ENCODE data around the gene PRRT2. TPM values are rescaled to one million over a fixed set of nuclear protein-coding genes. Genes with fewer than 3 reads are reported as not detected.

PRRT2 gene
- total RNA-seq, 4 donors from 2014 or later = 1.1 to 3.6 (median 1.4) TPM; not detected in 1

DNA sequence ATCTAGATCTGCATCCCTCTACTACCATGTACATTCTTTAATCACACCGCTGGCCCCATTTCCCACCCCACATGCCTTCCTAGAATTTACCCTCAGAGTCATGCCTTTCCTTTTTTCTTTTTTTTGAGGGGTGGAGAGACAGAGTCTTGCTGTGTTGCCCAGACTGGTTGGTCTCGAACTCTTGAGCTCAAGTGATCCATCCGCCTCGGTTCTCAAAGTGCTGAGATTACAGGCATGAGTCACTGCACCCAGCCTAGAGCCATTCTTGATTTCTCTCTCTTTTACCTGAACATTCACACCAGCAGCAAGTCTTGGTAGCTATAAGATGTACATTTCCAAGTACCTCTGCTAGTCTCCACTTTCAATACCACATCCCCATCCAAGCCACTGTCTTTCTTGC lies 6.1 kb downstream of the PRRT2 start:
- 74 to 82% methylated on average over 4 of the region's 4 CpGs for WGBS, 2 donors
- DNase-seq (ENCODE audit: low spot score in 2 of 2) = no peak
- H3K4me3 ChIP-seq (ENCODE audit: low read depth, poor library complexity, severe bottlenecking) = no peak overlapping the region
- intact Hi-C loops (cut with DNase I; ENCODE audit: low total_unique reads) = no loop called here
- TF ChIP-seq POLR2A (IDR thresholded peaks at IDR 0.05) = no peak
- TF ChIP-seq, protein P1, sequence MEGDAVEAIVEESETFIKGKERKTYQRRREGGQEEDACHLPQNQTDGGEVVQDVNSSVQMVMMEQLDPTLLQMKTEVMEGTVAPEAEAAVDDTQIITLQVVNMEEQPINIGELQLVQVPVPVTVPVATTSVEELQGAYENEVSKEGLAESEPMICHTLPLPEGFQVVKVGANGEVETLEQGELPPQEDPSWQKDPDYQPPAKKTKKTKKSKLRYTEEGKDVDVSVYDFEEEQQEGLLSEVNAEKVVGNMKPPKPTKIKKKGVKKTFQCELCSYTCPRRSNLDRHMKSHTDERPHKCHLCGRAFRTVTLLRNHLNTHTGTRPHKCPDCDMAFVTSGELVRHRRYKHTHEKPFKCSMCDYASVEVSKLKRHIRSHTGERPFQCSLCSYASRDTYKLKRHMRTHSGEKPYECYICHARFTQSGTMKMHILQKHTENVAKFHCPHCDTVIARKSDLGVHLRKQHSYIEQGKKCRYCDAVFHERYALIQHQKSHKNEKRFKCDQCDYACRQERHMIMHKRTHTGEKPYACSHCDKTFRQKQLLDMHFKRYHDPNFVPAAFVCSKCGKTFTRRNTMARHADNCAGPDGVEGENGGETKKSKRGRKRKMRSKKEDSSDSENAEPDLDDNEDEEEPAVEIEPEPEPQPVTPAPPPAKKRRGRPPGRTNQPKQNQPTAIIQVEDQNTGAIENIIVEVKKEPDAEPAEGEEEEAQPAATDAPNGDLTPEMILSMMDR (IDR thresholded peaks at IDR 0.05) = no peak

DNA sequence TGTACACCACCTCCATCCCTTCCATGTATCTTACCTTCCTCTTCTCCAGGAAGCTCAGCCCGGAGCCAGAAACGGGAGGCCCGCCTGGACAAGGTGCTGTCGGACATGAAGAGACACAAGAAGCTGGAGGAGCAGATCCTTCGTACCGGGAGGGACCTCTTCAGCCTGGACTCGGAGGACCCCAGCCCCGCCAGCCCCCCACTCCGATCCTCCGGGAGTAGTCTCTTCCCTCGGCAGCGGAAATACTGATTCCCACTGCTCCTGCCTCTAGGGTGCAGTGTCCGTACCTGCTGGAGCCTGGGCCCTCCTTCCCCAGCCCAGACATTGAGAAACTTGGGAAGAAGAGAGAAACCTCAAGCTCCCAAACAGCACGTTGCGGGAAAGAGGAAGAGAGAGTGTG lies 7.5 kb downstream of the PRRT2 start:
- TF ChIP-seq, protein P1 (IDR thresholded peaks at IDR 0.05) = no peak
- TF ChIP-seq POLR2A (IDR thresholded peaks at IDR 0.05) = no peak
- 56 to 60% methylated on average over 15 of the region's 15 CpGs for WGBS, 2 donors
- intact Hi-C loops (cut with DNase I; ENCODE audit: low total_unique reads) = no loop called here
- no peak overlapping the region for H3K4me3 ChIP-seq (ENCODE audit: low read depth, poor library complexity, severe bottlenecking)
- no peak for DNase-seq (ENCODE audit: low spot score in 2 of 2)

DNA sequence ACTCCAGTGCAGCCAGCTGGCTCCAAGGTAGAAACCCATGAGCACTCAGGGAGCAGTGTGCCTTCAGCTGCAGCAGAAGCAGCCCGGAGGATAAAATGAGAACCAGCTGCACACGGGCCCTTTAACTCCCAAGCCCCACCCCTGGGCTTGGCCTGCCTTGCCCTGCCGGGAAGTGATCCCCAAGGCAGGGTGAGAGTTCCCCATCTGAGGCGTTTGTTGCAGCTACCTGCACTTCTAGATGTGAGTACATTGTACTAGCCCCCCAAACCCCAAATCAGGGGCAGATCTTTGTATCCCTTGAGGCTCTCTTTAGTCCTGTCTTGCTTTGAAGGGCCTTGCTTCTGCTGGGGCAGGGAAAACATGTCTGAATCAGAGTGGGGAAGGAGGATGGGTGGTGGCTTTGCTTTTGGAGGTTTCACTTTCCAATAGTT lies 8.3 kb downstream of the PRRT2 start, which contains the start of gene MVP:
Gene MVP, plus strand, starts transcription at position 192 of the 431 bp plus-strand sequence. CDS start 10,088 bp downstream, outside the sequence.
- peak within 1 kb of the TSS; percentile 54 for H3K4me3 ChIP-seq (ENCODE audit: low read depth, poor library complexity, severe bottlenecking)
- DNase-seq (ENCODE audit: low spot score in 2 of 2) = no peak
- intact Hi-C loops (cut with DNase I; ENCODE audit: low total_unique reads) = no loop called here
- TF ChIP-seq, protein P1 (IDR thresholded peaks at IDR 0.05) = no peak
- no peak for TF ChIP-seq POLR2A (IDR thresholded peaks at IDR 0.05)
- WGBS, 2 donors = 2 to 3% methylated on average over 4 of the region's 4 CpGs

DNA sequence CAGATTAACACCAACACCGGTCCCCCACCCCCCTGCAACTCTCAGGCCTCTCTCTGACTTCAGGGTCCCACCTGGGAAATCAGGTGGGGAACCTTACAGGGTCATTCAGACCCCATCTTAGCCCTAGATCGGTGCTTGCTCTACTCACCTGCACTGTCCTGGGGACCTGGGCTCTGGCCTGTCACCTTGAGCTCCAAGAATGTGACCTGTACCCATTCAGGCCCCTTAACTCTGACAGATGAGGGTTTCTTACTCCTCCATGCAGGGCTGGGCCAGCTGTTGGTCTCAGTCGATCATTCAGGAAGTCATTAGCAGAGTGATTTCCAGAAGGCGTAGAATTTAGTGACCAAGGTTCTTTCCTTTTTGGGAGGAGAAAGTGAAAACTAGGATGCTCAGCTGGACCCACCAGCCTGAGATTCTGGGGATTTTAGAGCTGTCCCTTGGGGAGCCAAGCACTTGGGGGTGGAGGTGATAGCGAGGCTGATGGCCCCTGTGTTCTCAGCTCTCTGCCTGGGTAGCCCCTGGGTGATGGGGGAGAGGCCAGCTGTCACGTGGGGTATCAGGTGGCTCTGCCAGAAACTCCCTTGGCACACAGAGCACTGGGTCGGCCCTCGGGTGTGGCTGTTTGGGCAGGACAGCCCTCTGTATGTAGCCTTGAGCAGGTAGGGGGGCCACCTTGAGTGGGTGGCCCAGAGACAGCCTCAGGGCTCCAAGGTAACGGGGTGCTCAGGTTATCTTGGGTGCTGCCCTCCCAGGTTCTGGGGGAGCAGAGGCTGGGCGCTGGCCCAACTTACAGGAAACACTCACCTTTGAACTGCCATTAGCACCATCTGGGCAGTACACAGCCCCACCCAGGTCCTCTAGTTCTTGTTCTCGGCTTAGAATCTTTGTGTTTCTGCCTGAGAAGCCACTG lies 9.0 kb downstream of the PRRT2 start:
- DNase-seq (ENCODE audit: low spot score in 2 of 2) = no peak
- TF ChIP-seq POLR2A (IDR thresholded peaks at IDR 0.05) = no peak
- TF ChIP-seq, protein P1 (IDR thresholded peaks at IDR 0.05) = no peak
- intact Hi-C loops (cut with DNase I; ENCODE audit: low total_unique reads) = no loop called here
- peak overlapping the region; percentile 54 for H3K4me3 ChIP-seq (ENCODE audit: low read depth, poor library complexity, severe bottlenecking)
- WGBS, 2 donors = 11 to 12% methylated on average over 9 to 11 of the region's 11 CpGs

DNA sequence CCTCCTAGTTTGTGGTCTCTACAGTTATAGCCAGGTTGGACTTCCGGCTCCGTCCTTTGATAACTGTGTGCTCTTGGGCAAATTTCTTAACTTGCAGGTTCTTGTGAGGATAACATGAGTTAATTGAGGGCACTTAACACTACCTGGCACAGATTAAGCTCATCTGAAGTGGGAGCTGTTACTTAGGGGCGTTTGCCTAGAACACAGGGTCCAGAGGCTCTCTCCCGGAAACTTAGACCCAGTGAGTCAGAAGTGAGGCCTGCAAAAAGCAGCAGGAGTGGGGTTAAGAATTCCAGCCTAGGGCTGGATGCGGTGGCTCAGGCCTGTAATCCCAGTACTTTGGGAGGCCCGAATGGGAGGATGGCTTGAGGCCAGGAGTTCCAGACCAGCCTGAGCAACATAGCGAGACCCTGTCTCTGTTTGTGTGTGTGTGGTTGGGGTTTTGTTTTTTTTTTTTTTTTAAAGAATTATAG lies 9.7 kb downstream of the PRRT2 start:
- TF ChIP-seq, protein P1 (IDR thresholded peaks at IDR 0.05) = no peak
- TF ChIP-seq POLR2A (IDR thresholded peaks at IDR 0.05) = no peak
- WGBS, 2 donors = 12 to 19% methylated on average over 7 of the region's 7 CpGs
- intact Hi-C loops (cut with DNase I; ENCODE audit: low total_unique reads) = no loop called here
- H3K4me3 ChIP-seq (ENCODE audit: low read depth, poor library complexity, severe bottlenecking) = peak overlapping the region; percentile 54
- DNase-seq (ENCODE audit: low spot score in 2 of 2) = no peak

All from lower leg skin (tissue), 4 donors.